Body of pancreas (tissue), 4 donors: ENCODE results near the gene GLIS1. TPM values are rescaled to one million over a fixed set of nuclear protein-coding genes. Genes with fewer than 3 reads are reported as not detected.

ENCODE experiments used
- ATAC-seq: fragments of 150-250 bp; one replicate; pipeline ENCODE4 v1.9.1; 2016
- DNase-seq, 4 donors: peaks; one replicate each; pipeline ENCODE4 v3.0.0-alpha.2; 2019
- H3K27ac ChIP-seq, 4 donors: fragments of 200-600 bp; sonication (generic); 1 replicate in 3 of 4; 2 replicates in 1 of 4; pipeline versions ENCODE4 v1.5.1 to v1.6.1; 2016 to 2019; ENCODE audit warnings: mild to moderate bottlenecking in 1 of 4, mixed read lengths in 1 of 4, moderate library complexity in 1 of 4
- H3K27me3 ChIP-seq, 2 donors: fragments of 200-600 bp; sonication (generic); one replicate each; pipeline ENCODE4 v1.6.0; 2016; ENCODE audit warnings: mild to moderate bottlenecking in 1 of 2
- H3K36me3 ChIP-seq, 2 donors: fragments of 200-600 bp; sonication (generic); replicated peaks in 1 of 2; 2 replicates each; pipeline ENCODE4 v1.5.1; 2016; ENCODE audit warnings: low read depth in 2 of 2; ENCODE audit not compliant: insufficient read depth in 1 of 2
- H3K4me1 ChIP-seq: fragments of 200-600 bp; sonication (generic); one replicate; pipeline ENCODE4 v1.6.0; 2016
- H3K4me3 ChIP-seq, 2 donors: fragments of 200-600 bp; sonication (generic); 1 replicate in 1 of 2; 2 replicates in 1 of 2; pipeline ENCODE4 v1.5.1; 2016 to 2019
- H3K9me3 ChIP-seq, 3 donors: fragments of 200-600 bp; sonication (generic); 1 replicate in 2 of 3; 2 replicates in 1 of 3; pipeline ENCODE4 v1.5.1; 2016
- POLR2A ChIP-seq, 3 donors: fragments of 450-650 bp; IDR thresholded peaks; one replicate each; pipeline ENCODE4 v1.6.1; 2016; ENCODE audit warnings: antibody characterized with exemption in 3 of 3, mild to moderate bottlenecking in 2 of 3
- whole genome bisulfite sequencing, 2 donors: methylation state at CpG; one replicate each; pipeline ENCODE4 v1.1.5; 2017; 5-methylcytosine and 5-hydroxymethylcytosine counted together
- intact Hi-C: fragments of 100-400 bp; cut with DNase I; formaldehyde crosslinking; loops from one replicate; pipeline ENCODE4 v1.15.1; 2023
- total RNA-seq, 2 donors: library from RNA; depleted of rRNA; stranded (reverse); fragments of >200 nt; gene quantifications; one replicate each; pipeline ENCODE4 v1.1.0, GENCODE V29; 2016
- TF ChIP-seq, protein P1 (sequence below), 7 experiments: fragments of 450-650 bp in 4 of 7; fragments of 200-600 bp in 3 of 7; sonication (generic) in 3 of 7; IDR thresholded peaks; one replicate each; pipeline ENCODE4 v1.5.1; 2016 to 2019; ENCODE audit warnings: antibody characterized with exemption in 7 of 7

The GLIS1 gene
- total RNA-seq, 2 donors from 2014 or later = 0.33 TPM; not detected in 1

DNA sequence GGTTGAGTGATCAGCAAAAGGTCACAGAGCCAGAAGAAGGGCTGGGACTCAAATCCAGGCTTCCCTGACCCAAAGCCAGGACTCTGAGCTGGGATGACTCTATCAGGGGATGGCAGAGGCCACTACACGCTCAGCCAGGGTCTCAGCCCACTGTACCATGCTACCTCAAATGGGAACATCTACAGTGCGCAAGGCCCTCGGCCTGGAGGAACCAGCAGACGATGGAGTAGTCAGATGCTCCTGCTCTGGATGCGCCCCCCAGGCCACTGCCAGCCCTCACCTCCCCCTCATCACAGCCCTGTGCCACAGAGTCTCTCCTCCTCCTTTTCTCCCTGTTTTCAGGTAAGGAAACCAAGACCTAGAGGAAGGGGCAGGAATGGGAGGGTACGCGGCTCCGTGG, 39.0 kb downstream of the GLIS1 start:
- intact Hi-C loops = no loop called here
- 80 to 84% methylated on average over 4 to 8 of the region's 8 CpGs for WGBS, 2 donors
- DNase-seq (no peak), ATAC-seq (no peak)
- H3K9me3 ChIP-seq = no peaks in the 10 kb centered on the region
- H3K36me3 ChIP-seq = no peaks in the 10 kb centered on the region
- no peaks in the 10 kb centered on the region for H3K4me1 ChIP-seq
- TF ChIP-seq POLR2A (IDR thresholded peaks at IDR 0.05) = no peak
- TF ChIP-seq, protein P1, sequence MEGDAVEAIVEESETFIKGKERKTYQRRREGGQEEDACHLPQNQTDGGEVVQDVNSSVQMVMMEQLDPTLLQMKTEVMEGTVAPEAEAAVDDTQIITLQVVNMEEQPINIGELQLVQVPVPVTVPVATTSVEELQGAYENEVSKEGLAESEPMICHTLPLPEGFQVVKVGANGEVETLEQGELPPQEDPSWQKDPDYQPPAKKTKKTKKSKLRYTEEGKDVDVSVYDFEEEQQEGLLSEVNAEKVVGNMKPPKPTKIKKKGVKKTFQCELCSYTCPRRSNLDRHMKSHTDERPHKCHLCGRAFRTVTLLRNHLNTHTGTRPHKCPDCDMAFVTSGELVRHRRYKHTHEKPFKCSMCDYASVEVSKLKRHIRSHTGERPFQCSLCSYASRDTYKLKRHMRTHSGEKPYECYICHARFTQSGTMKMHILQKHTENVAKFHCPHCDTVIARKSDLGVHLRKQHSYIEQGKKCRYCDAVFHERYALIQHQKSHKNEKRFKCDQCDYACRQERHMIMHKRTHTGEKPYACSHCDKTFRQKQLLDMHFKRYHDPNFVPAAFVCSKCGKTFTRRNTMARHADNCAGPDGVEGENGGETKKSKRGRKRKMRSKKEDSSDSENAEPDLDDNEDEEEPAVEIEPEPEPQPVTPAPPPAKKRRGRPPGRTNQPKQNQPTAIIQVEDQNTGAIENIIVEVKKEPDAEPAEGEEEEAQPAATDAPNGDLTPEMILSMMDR (IDR thresholded peaks at IDR 0.05) = no peak
- no peak overlapping the region for H3K27ac ChIP-seq
- H3K27me3 ChIP-seq = no peaks in the 10 kb centered on the region
- H3K4me3 ChIP-seq = no peak overlapping the region

DNA sequence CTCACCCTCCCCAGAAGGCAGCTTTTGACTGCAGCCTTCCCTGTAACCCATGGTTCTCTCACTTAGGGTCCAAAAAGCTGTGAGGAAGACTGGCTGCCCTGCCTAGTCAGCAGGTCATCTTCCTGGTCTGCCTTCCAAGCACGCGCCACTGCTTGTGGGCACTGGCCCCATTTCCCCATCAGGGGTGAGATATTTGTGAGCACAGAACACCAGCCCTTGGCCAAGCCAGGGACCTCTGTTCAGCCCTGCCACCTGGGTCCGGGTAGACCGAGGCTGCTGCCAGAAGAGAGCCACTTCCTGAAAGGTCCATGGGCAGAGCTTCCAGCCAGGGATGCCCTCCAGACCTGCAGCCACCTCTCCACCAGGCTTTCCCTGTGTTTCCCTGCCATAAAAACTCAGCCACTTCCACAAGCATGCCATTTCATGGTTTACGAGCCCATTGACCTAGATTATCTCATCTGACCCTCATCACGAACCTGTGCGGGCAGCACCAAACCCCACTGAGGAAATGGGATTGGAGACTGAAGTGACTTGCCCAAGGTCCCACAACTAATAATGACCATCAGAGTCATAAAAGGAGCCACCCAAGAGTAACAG, 40.5 kb downstream of the GLIS1 start:
- Histone ChIP-seq H3K4me3 (no peak overlapping the region), H3K4me1 (no peaks in the 10 kb centered on the region), H3K27me3 (no peaks in the 10 kb centered on the region), H3K36me3 (no peaks in the 10 kb centered on the region), H3K27ac (no peak overlapping the region), H3K9me3 (no peaks in the 10 kb centered on the region)
- TF ChIP-seq, protein P1 (IDR thresholded peaks at IDR 0.05) = no peak
- TF ChIP-seq POLR2A (IDR thresholded peaks at IDR 0.05) = no peak
- intact Hi-C loops = no loop called here
- ATAC-seq (no peak), DNase-seq (no peak)
- WGBS, 2 donors = 73 to 81% methylated on average over 4 to 7 of the region's 7 CpGs

DNA sequence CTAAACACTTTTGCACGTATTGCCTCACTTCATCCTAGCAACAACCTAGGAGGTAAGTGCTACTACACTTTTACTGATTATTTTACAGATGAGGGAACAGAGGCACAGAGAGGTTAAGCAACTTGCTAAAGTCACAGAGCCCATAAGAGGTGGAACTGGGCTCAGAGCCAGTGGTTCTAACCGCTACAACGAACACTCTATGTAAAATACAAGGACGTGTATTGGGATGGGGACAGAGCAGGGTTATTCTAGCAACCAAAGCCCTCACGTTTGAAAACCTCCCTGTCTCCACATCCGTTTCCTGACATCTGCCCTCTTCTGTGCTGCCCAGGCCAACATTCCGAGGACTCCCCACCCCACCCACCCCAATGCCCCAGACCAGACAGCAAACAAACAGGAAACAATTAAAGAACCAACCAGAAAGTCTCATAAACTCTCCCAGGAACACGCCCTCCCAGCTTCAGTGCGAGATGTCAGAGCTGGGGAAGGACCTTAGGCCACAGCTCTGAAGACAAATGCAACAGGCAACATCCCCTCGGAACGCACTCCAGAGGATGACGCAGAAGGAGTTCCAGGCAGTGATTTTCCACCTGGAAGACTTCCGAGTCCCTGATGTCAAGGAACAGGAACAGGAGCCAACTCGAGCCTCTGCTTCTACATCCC, 41.1 kb downstream of the GLIS1 start:
- 44 to 46% methylated on average over 9 to 14 of the region's 14 CpGs for WGBS, 2 donors
- Histone ChIP-seq H3K27me3 (no peaks in the 10 kb centered on the region), H3K4me1 (no peaks in the 10 kb centered on the region), H3K36me3 (no peaks in the 10 kb centered on the region), H3K4me3 (no peak overlapping the region), H3K9me3 (no peaks in the 10 kb centered on the region), H3K27ac (no peak overlapping the region)
- DNase-seq (no peak), ATAC-seq (no peak)
- intact Hi-C loops = no loop called here
- no peak for TF ChIP-seq POLR2A (IDR thresholded peaks at IDR 0.05)
- TF ChIP-seq, protein P1 (IDR thresholded peaks at IDR 0.05) = no peak

- WGBS, 2 donors = 64 to 84% methylated on average over 2 of the region's 2 CpGs
- Histone ChIP-seq H3K9me3 (no peaks in the 10 kb centered on the region), H3K36me3 (no peaks in the 10 kb centered on the region), H3K27ac (no peak overlapping the region), H3K27me3 (no peaks in the 10 kb centered on the region), H3K4me1 (no peaks in the 10 kb centered on the region), H3K4me3 (no peak overlapping the region)
- DNase-seq (no peak), ATAC-seq (no peak)
- intact Hi-C loops = no loop called here
- TF ChIP-seq, protein P1 (IDR thresholded peaks at IDR 0.05) = no peak
- no peak for TF ChIP-seq POLR2A (IDR thresholded peaks at IDR 0.05)
These were observed 42.0 kb downstream of the GLIS1 start for GRCh38 chr1:53696990-53697389.

GRCh38 chr1:53696571-53696970, 42.4 kb downstream of the GLIS1 start:
- intact Hi-C loops = no loop called here
- TF ChIP-seq POLR2A (IDR thresholded peaks at IDR 0.05) = no peak
- no peaks in the 10 kb centered on the region for H3K36me3 ChIP-seq
- no peak overlapping the region for H3K27ac ChIP-seq
- ATAC-seq (no peak), DNase-seq (no peak)
- H3K9me3 ChIP-seq = no peaks in the 10 kb centered on the region
- no peak overlapping the region for H3K4me3 ChIP-seq
- WGBS, 2 donors = 66 to 73% methylated on average over 11 of the region's 11 CpGs
- H3K27me3 ChIP-seq = no peaks in the 10 kb centered on the region
- no peaks in the 10 kb centered on the region for H3K4me1 ChIP-seq
